Amniotic epithelial cell (primary cell): ENCODE measurements around the gene FOXO3.
A peak's percentile ranks its signal among the peaks of the same experiment; 100 is the strongest.
"Not testable (repeated sequence)": the region's sequence is repeated elsewhere in the genome, so short reads cannot be mapped to it uniquely, and the experiment has no call there.

Source experiments
- DNase-seq: peaks from one replicate; pipeline ENCODE4 v3.0.0-alpha.2; 2010; ENCODE audit warnings: low read depth

The FOXO3 gene

GRCh38 chr6:108560463-108561308 is at the start of gene FOXO3:
Gene FOXO3, plus strand, starts transcription at chr6:108560917. Its CDS starts 292 bp downstream, at chr6:108561209.
- peak; percentile 84 for DNase-seq

- DNase-seq: peak; percentile 17
Observed at GRCh38 chr6:108518714-108519576, 41.8 kb upstream of the FOXO3 start.

GRCh38 chr6:108521616-108522107 is 39.1 kb upstream of the FOXO3 start:
- no peak for DNase-seq

GRCh38 chr6:108523697-108524096 is 37.0 kb upstream of the FOXO3 start:
- DNase-seq: no peak

- DNase-seq: peak; percentile 17
Observed at GRCh38 chr6:108524528-108525248, 36.0 kb upstream of the FOXO3 start.

GRCh38 chr6:108526739-108527174 is 34.0 kb upstream of the FOXO3 start:
- DNase-seq: peak; percentile 55

- DNase-seq: peak; percentile 20
Observed at GRCh38 chr6:108528878-108529277, 31.8 kb upstream of the FOXO3 start.

- no peak for DNase-seq
Observed at GRCh38 chr6:108531332-108531731, 29.4 kb upstream of the FOXO3 start.

GRCh38 chr6:108535114-108535742 is 25.5 kb upstream of the FOXO3 start:
- no peak for DNase-seq

GRCh38 chr6:108535920-108536535 is 24.7 kb upstream of the FOXO3 start:
- not testable (repeated sequence) for DNase-seq

- peak; percentile 69 for DNase-seq
Observed at GRCh38 chr6:108541843-108542759, 18.6 kb upstream of the FOXO3 start.

GRCh38 chr6:108543175-108543940 is 17.4 kb upstream of the FOXO3 start:
- DNase-seq: no peak

GRCh38 chr6:108544606-108545005 is 16.1 kb upstream of the FOXO3 start:
- peak; percentile 25 for DNase-seq

- DNase-seq: no peak
Observed at GRCh38 chr6:108546079-108547049, 14.4 kb upstream of the FOXO3 start.

- no peak for DNase-seq
Observed at GRCh38 chr6:108549241-108549640, 11.5 kb upstream of the FOXO3 start.

- DNase-seq: no peak
Observed at GRCh38 chr6:108549741-108550140, 11.0 kb upstream of the FOXO3 start.

- no peak for DNase-seq
Observed at GRCh38 chr6:108550256-108550655, 10.5 kb upstream of the FOXO3 start.
